Gastrocnemius medialis (tissue), 4 donors: ENCODE data around the gene DISP3. TPM values are rescaled to one million over a fixed set of nuclear protein-coding genes. Genes with fewer than 3 reads are reported as not detected.

Source experiments
- ATAC-seq, 2 donors: fragments of 150-250 bp; one replicate each; pipeline ENCODE4 v1.9.1; 2016
- DNase-seq, 2 donors: peaks; one replicate each; pipeline ENCODE4 v3.0.0-alpha.2; 2019
- H3K27ac ChIP-seq, 4 donors: fragments of 200-600 bp; sonication (generic); 1 replicate in 1 of 4; 2 replicates in 3 of 4; pipeline ENCODE4 v1.5.1; 2016 to 2018; ENCODE audit warnings: mild to moderate bottlenecking in 2 of 4, moderate library complexity in 1 of 4
- H3K27me3 ChIP-seq, 3 donors: fragments of 200-600 bp; sonication (generic) in 2 of 3; 1 replicate in 1 of 3; 2 replicates in 2 of 3; pipeline versions ENCODE4 v1.5.1 to v1.6.0; 2016 to 2019; ENCODE audit warnings: mild to moderate bottlenecking in 1 of 3, moderate library complexity in 1 of 3
- H3K36me3 ChIP-seq, 2 donors: fragments of 200-600 bp; sonication (generic) in 1 of 2; one replicate each; pipeline ENCODE4 v1.5.1; 2017 to 2018
- H3K4me1 ChIP-seq, 2 donors: fragments of 200-600 bp; sonication (generic) in 1 of 2; one replicate each; pipeline ENCODE4 v1.5.1; 2016 to 2017; ENCODE audit warnings: mild to moderate bottlenecking in 2 of 2
- H3K4me3 ChIP-seq, 4 donors: fragments of 200-600 bp; sonication (generic) in 3 of 4; 1 replicate in 1 of 4; 2 replicates in 3 of 4; pipeline ENCODE4 v1.5.1; 2016 to 2019; ENCODE audit warnings: mild to moderate bottlenecking in 2 of 4
- H3K9me3 ChIP-seq, 3 donors: fragments of 200-600 bp; sonication (generic) in 2 of 3; 1 replicate in 1 of 3; 2 replicates in 2 of 3; pipeline ENCODE4 v1.5.1; 2016 to 2019
- POLR2A ChIP-seq, 2 donors: fragments of 450-650 bp; IDR thresholded peaks; one replicate each; pipeline ENCODE4 v1.6.1; 2017; ENCODE audit warnings: antibody characterized with exemption in 2 of 2, mild to moderate bottlenecking in 2 of 2, moderate library complexity in 2 of 2
- in situ Hi-C, 4 donors: fragments of 200-750 bp; cut with MboI; loops; one replicate each; pipeline versions ENCODE4 v1.15.0 to v1.8.0; 2017; ENCODE audit warnings: low sequenced_read_pairs in 4 of 4
- intact Hi-C: fragments of 100-400 bp; cut with DNase I; formaldehyde crosslinking; loops from one replicate; pipeline ENCODE4 v1.15.1; 2023; ENCODE audit warnings: low total_unique reads
- total RNA-seq, 4 donors: library from RNA; depleted of rRNA; stranded (reverse); fragments of >200 nt; gene quantifications; one replicate each; pipeline versions ENCODE4 v1.1.0 to v1.2.3, GENCODE V29; 2016
- TF ChIP-seq, protein P1 (sequence below), 5 experiments: fragments of 450-650 bp in 3 of 5; fragments of 200-600 bp in 2 of 5; sonication (generic) in 2 of 5; IDR thresholded peaks in 4 of 5; conservative IDR thresholded peaks in 1 of 5; 1 replicate in 4 of 5; 2 replicates in 1 of 5; pipeline ENCODE4 v1.5.1; 2016 to 2019; ENCODE audit warnings: antibody characterized with exemption in 5 of 5, mild to moderate bottlenecking in 3 of 5, moderate library complexity in 3 of 5

The DISP3 gene
- total RNA-seq, 4 donors from 2014 or later: not detected

DNA sequence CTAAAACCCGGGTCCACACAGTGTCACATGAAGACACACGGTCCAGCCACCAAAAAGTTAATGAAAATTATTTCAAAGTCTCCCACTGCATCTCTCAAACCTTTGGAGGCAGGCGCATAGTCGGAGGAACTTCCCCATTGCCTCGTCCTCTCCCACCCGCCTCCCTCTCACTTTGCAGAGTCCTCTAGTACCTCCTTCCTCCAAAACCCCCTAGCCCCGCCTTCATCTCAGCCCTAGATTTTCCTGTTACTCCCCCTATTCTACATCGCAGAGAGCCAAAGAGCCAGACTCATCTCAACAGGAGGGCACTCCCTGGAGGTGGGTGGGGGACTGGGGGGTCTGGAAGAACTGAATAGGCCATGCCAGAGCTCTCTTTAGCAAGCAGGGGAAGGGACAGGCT lies 79.3 kb downstream of the DISP3 start:
- H3K9me3 ChIP-seq: no peaks in the 10 kb centered on the region
- no peaks in the 10 kb centered on the region for H3K4me1 ChIP-seq
- in situ Hi-C loops: no loop called here
- H3K27ac ChIP-seq: no peak overlapping the region
- H3K4me3 ChIP-seq: no peak overlapping the region
- TF ChIP-seq, protein P1, sequence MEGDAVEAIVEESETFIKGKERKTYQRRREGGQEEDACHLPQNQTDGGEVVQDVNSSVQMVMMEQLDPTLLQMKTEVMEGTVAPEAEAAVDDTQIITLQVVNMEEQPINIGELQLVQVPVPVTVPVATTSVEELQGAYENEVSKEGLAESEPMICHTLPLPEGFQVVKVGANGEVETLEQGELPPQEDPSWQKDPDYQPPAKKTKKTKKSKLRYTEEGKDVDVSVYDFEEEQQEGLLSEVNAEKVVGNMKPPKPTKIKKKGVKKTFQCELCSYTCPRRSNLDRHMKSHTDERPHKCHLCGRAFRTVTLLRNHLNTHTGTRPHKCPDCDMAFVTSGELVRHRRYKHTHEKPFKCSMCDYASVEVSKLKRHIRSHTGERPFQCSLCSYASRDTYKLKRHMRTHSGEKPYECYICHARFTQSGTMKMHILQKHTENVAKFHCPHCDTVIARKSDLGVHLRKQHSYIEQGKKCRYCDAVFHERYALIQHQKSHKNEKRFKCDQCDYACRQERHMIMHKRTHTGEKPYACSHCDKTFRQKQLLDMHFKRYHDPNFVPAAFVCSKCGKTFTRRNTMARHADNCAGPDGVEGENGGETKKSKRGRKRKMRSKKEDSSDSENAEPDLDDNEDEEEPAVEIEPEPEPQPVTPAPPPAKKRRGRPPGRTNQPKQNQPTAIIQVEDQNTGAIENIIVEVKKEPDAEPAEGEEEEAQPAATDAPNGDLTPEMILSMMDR (IDR thresholded peaks at IDR 0.05 in 4 of 5, conservative IDR thresholded peaks at IDR 0.05 in 1 of 5): no peak
- no peak for TF ChIP-seq POLR2A (IDR thresholded peaks at IDR 0.05)
- no peaks in the 10 kb centered on the region for H3K36me3 ChIP-seq
- intact Hi-C loops: no loop called here
- peaks cover 12 to 52% (median 22%) of the 10 kb centered on the region in 3 donors for H3K27me3 ChIP-seq
- ATAC-seq (no peak), DNase-seq (no peak)

DNA sequence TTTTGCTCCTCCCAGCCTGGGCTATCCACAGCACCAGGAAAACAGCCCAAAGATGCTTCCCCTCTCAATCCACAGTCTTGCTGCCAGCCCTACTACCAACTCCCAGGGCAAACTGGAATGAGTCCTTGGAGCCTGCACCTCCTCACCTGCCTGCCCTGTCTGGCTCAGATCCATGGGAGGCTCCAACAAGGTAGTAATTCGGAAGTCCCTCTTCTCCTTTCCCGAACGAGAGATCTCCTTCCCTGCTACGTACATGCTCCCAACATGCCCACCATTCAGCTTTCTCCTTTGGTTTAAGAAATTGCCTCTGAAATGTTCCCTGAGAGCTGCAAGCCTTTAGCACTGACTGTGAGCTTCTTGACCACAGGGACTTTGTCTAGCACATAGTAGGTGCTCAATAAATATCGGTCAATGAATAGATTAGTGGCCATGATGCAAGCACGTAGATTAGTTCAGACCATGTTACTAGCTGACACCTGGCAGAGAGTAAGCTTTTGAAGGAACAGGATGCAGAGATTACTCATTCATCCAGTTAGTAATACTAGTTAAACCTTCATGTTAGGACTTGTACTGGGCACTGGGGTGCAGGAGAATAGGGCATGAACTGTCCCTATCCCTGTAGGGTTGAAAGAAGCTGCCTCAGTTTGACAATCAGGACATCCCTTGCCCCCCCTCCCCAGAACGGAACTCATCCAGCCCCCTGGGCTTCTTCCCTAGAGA lies 80.1 kb downstream of the DISP3 start:
- intact Hi-C loops (no loop called here), in situ Hi-C loops (no loop called here)
- TF ChIP-seq, protein P1 (IDR thresholded peaks at IDR 0.05 in 4 of 5, conservative IDR thresholded peaks at IDR 0.05 in 1 of 5): no peak
- TF ChIP-seq POLR2A (IDR thresholded peaks at IDR 0.05): no peak
- H3K36me3 ChIP-seq: no peaks in the 10 kb centered on the region
- no peaks in the 10 kb centered on the region for H3K4me1 ChIP-seq
- H3K27me3 ChIP-seq: peaks cover 14 to 48% (median 17%) of the 10 kb centered on the region in 3 donors
- no peaks in the 10 kb centered on the region for H3K9me3 ChIP-seq
- ATAC-seq (no peak), DNase-seq (no peak)
- no peak overlapping the region for H3K4me3 ChIP-seq
- no peak overlapping the region for H3K27ac ChIP-seq

DNA sequence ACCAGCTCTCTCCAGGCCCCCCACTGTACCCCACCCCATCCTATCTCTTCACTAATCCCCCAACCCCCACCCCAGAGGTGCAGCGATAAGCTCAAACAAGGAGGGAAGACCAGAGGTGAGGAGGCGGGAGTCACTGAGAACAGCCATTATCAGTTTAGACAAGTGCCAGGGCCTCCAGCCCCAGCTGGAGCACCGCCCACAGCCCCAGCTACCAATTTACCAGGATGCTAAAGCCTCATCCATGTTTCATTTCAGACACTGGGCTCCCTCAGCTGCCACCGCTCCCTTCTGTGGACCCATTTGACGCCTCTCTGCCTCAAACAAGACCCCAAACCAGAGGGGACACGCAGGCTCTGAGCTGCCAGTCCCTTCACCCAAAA lies 80.6 kb downstream of the DISP3 start:
- Histone ChIP-seq H3K27me3 (peaks cover 14 to 43% (median 17%) of the 10 kb centered on the region in 3 donors), H3K9me3 (no peaks in the 10 kb centered on the region), H3K27ac (no peak overlapping the region), H3K36me3 (no peaks in the 10 kb centered on the region), H3K4me3 (no peak overlapping the region), H3K4me1 (no peaks in the 10 kb centered on the region)
- intact Hi-C loops: no loop called here
- in situ Hi-C loops: no loop called here
- no peak for ATAC-seq
- no peak for TF ChIP-seq POLR2A (IDR thresholded peaks at IDR 0.05)
- TF ChIP-seq, protein P1 (IDR thresholded peaks at IDR 0.05 in 4 of 5, conservative IDR thresholded peaks at IDR 0.05 in 1 of 5): no peak
- no peak for DNase-seq

DNA sequence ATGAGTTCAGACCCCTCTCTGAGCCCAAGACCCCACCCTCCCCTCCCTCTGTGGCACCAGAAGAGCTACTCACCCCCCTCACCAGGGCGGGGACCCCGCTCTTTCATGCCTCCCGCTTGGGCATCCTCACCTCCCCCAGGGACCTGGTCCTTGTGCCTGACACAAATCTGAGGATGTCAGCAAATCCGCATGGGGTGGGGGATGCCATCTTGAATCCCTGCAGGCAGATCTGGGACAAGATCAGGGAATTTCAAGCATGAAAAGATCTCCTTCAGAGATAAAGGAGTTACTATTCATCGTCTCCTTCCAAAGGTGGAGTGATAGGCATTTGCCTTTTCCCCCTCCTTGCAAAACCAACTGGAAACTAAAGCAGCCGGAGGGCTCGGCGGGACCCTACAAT lies 81.1 kb downstream of the DISP3 start:
- H3K4me3 ChIP-seq: no peak overlapping the region
- H3K36me3 ChIP-seq: no peaks in the 10 kb centered on the region
- in situ Hi-C loops: no loop called here
- H3K27ac ChIP-seq: no peak overlapping the region
- intact Hi-C loops: no loop called here
- TF ChIP-seq, protein P1 (IDR thresholded peaks at IDR 0.05 in 4 of 5, conservative IDR thresholded peaks at IDR 0.05 in 1 of 5): no peak
- TF ChIP-seq POLR2A (IDR thresholded peaks at IDR 0.05): no peak
- DNase-seq: no peak
- H3K9me3 ChIP-seq: no peaks in the 10 kb centered on the region
- no peak for ATAC-seq
- H3K27me3 ChIP-seq: peaks cover 11 to 40% (median 14%) of the 10 kb centered on the region in 3 donors
- H3K4me1 ChIP-seq: no peaks in the 10 kb centered on the region

DNA sequence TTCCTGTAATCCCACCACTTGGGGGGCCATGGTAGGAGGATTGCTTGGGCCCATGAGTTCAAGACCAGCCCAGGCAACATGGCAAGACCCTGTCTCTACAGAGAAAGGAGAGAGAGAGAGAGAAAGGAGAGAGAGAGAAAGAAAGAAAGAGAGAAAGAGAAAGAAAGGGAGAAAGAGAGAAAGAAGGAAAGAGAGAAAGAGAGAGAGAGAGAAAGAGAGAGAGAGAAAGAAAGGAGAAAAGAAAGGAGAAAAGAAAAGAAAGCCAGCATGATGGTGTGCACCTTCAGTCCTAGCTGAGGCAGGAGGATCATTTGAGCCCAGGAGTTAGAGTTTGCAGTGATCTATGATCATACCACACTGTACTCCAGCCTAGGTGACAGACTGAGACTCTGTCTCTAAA lies 82.8 kb downstream of the DISP3 start:
- Histone ChIP-seq H3K27ac (no peak overlapping the region), H3K27me3 (peaks cover 7 to 30% (median 10%) of the 10 kb centered on the region in 3 donors), H3K36me3 (no peaks in the 10 kb centered on the region), H3K4me3 (no peak overlapping the region), H3K4me1 (no peaks in the 10 kb centered on the region), H3K9me3 (no peaks in the 10 kb centered on the region)
- no peak for ATAC-seq
- no peak for TF ChIP-seq POLR2A (IDR thresholded peaks at IDR 0.05)
- TF ChIP-seq, protein P1 (IDR thresholded peaks at IDR 0.05 in 4 of 5, conservative IDR thresholded peaks at IDR 0.05 in 1 of 5): no peak
- no peak for DNase-seq
- in situ Hi-C loops (no loop called here), intact Hi-C loops (no loop called here)
